GM12892 (cell line): ENCODE results near the gene HACD2.

ENCODE experiments used
- POLR2A ChIP-seq: IDR thresholded peaks from 2 replicates; pipeline ENCODE4 v1.6.1; 2011; ENCODE audit warnings: low read depth, low read length, control low read depth
- POLR2AphosphoS5 ChIP-seq: IDR thresholded peaks from 2 replicates; pipeline ENCODE4 v1.6.1; 2011; ENCODE audit warnings: low read depth, low read length, control low read depth

DNA sequence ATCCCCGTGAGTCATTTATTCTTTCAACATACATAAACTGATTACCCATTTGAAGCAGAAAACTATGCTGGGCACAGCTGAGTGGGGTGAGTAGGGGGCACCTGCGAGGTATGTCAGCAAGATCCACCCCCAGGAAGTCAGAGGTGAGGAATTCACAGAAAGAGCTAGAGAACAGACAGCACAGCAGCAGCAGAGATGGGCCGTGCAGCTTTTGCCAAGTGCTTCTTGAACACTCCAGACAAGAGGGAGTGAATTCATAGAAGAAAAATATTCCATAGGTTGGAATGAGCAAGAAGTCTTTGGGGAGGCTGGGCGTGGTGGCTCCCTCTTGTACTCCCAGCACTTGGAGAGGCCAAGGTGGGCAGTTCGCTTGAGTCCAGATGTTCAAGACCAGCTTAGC is 126.6 kb downstream of the HACD2 start:
- TF ChIP-seq POLR2AphosphoS5 = no peak
- TF ChIP-seq POLR2A = no peak
